WTC11 (cell line): ENCODE data around the gene DNAJC10. TPM values are rescaled to one million over a fixed set of nuclear protein-coding genes. Genes with fewer than 3 reads are reported as not detected.

Experiments used
- ATAC-seq: fragments of 200-7000 bp; cut with Tn5 transposase; 2 replicates; pipeline ENCODE4 v1.10.0; 2021; ENCODE audit warnings: mild to moderate bottlenecking, moderate library complexity
- CTCF ChIA-PET: fragments of 300-600 bp; sonication (Branson Sonifier 250); formaldehyde crosslinking; loops from one replicate; lab custom pipeline; 2021; ENCODE audit warnings: antibody characterized with exemption; lab: Charles Lee
- POLR2A ChIA-PET: fragments of 350-600 bp; sonication (Branson Sonifier 250); formaldehyde crosslinking; loops from one replicate; lab custom pipeline; 2021; ENCODE audit warnings: antibody characterized with exemption; lab: Charles Lee
- DNase-seq: peaks from one replicate; pipeline ENCODE4 v3.0.0; 2021; ENCODE audit warnings: low spot score
- H3K27ac Mint-ChIP-seq: 2 replicates; pipeline ENCODE4 v1.8.0; 2021; ENCODE audit warnings: mixed read lengths
- H3K27me3 Mint-ChIP-seq: 2 replicates; pipeline ENCODE4 v1.8.0; 2021; ENCODE audit warnings: low read depth, mild to moderate bottlenecking, moderate library complexity, mixed read lengths
- H3K36me3 Mint-ChIP-seq: 2 replicates; pipeline ENCODE4 v1.8.0; 2021; ENCODE audit warnings: mixed read lengths
- H3K4me1 Mint-ChIP-seq: 2 replicates; pipeline ENCODE4 v1.8.0; 2022; ENCODE audit warnings: mixed read lengths
- H3K4me3 Mint-ChIP-seq: 2 replicates; pipeline ENCODE4 v1.8.0; 2021; ENCODE audit warnings: mild to moderate bottlenecking, moderate library complexity, mixed read lengths
- H3K9me3 Mint-ChIP-seq: 2 replicates; pipeline ENCODE4 v1.8.0; 2021; ENCODE audit warnings: mixed read lengths
- ERG ChIP-seq: fragments of 250-450 bp; sonication (Bioruptor Pico); IDR thresholded peaks from 2 replicates; pipeline ENCODE4 v1.8.0; 2021; ENCODE audit warnings: mild to moderate bottlenecking
- ESRRA ChIP-seq: sonication (generic); formaldehyde crosslinking; IDR thresholded peaks from 2 replicates; pipeline ENCODE4 v1.8.1; 2022; ENCODE audit warnings: mild to moderate bottlenecking, missing genetic modification reagents, borderline replicate concordance
- FOXK1 ChIP-seq: sonication (generic); formaldehyde crosslinking; IDR thresholded peaks from 2 replicates; pipeline ENCODE4 v1.8.0; 2022; ENCODE audit warnings: mild to moderate bottlenecking, moderate library complexity, missing genetic modification reagents
- IRF1 ChIP-seq: sonication (generic); formaldehyde crosslinking; IDR thresholded peaks from 2 replicates; pipeline ENCODE4 v1.8.0; 2023; ENCODE audit warnings: missing genetic modification reagents
- JAZF1 ChIP-seq: fragments of 250-450 bp; sonication (Bioruptor Pico); IDR thresholded peaks from 2 replicates; pipeline ENCODE4 v1.9.0; 2021; ENCODE audit warnings: moderate library complexity, mild to moderate bottlenecking, inconsistent platforms
- JUN ChIP-seq: sonication (generic); formaldehyde crosslinking; IDR thresholded peaks from 2 replicates; pipeline ENCODE4 v1.8.0; 2023; ENCODE audit warnings: mild to moderate bottlenecking, missing genetic modification reagents
- MXD4 ChIP-seq: fragments of 250-450 bp; sonication (Bioruptor Pico); IDR thresholded peaks from 2 replicates; pipeline ENCODE4 v1.8.0; 2021; ENCODE audit warnings: mild to moderate bottlenecking, moderate library complexity, borderline replicate concordance
- NR3C1 ChIP-seq: sonication (generic); formaldehyde crosslinking; conservative IDR thresholded peaks from 2 replicates; pipeline ENCODE4 v1.8.1; 2023; ENCODE audit warnings: low read depth, mild to moderate bottlenecking, missing genetic modification reagents
- PRRX2 ChIP-seq: fragments of 250-450 bp; sonication (Bioruptor Pico); IDR thresholded peaks from 2 replicates; pipeline ENCODE4 v1.8.0; 2021; ENCODE audit warnings: mild to moderate bottlenecking
- SP1 ChIP-seq: sonication (generic); formaldehyde crosslinking; conservative IDR thresholded peaks from 2 replicates; pipeline ENCODE4 v1.8.1; 2022; ENCODE audit warnings: missing genetic modification reagents
- USF1 ChIP-seq: sonication (generic); formaldehyde crosslinking; IDR thresholded peaks from 2 replicates; pipeline ENCODE4 v1.8.0; 2022; ENCODE audit warnings: mild to moderate bottlenecking, missing genetic modification reagents
- ZNF138 ChIP-seq: sonication (generic); formaldehyde crosslinking; conservative IDR thresholded peaks from 2 replicates; pipeline ENCODE4 v1.8.1; 2022; ENCODE audit warnings: mild to moderate bottlenecking, moderate library complexity, missing genetic modification reagents
- ZNF232 ChIP-seq: sonication (generic); formaldehyde crosslinking; IDR thresholded peaks from 2 replicates; pipeline ENCODE4 v1.8.0; 2022; ENCODE audit warnings: mild to moderate bottlenecking, missing genetic modification reagents
- ZNF425 ChIP-seq: fragments of 250-450 bp; sonication (Bioruptor Pico); conservative IDR thresholded peaks from 2 replicates; pipeline ENCODE4 v1.9.0; 2021; ENCODE audit warnings: mild to moderate bottlenecking
- total RNA-seq: library from RNA; stranded (reverse); gene quantifications from 3 replicates; pipeline ENCODE4 v1.2.3, GENCODE V29; 2021
- TF ChIP-seq, protein P1 (sequence below): sonication (generic); formaldehyde crosslinking; IDR thresholded peaks from 2 replicates; pipeline ENCODE4 v1.8.0; 2022; ENCODE audit warnings: mild to moderate bottlenecking, missing genetic modification reagents
- TF ChIP-seq, protein P2 (sequence below): sonication (generic); formaldehyde crosslinking; conservative IDR thresholded peaks from 2 replicates; pipeline ENCODE4 v1.8.1; 2023; ENCODE audit warnings: mild to moderate bottlenecking, low read depth, missing genetic modification reagents, moderate library complexity
- TF ChIP-seq, protein P3 (sequence below): fragments of 250-450 bp; sonication (Bioruptor Pico); IDR thresholded peaks from 2 replicates; pipeline ENCODE4 v1.9.0; 2021; ENCODE audit warnings: mild to moderate bottlenecking

DNAJC10 gene
- total RNA-seq, 1 experiment from 2014 or later: 109 TPM

DNA sequence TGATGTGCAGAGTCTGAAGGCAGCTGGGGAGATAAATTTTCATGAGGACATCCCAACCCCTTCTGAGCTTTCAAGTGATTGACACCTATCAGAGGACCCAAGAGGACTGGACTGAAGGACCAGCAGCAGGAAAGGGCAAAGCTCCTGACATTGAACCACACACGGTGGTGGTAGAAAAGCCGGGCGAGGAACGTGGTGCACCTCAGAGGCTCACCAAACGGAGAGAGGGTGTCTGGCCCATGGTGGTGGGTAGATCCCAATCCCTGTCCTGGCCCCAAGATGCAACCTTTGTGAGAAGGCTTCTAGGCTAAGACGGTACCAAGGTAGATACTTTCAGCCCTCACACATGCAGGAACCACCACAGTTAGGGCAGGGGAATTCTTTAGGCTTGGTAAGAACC is 98.3 kb downstream of the DNAJC10 start:
- TF ChIP-seq NR3C1 (CRISPR knock-in tag) (no peak), PRRX2 (CRISPR knock-in tag) (no peak), ERG (CRISPR knock-in tag) (no peak), ZNF138 (CRISPR knock-in tag) (no peak), IRF1 (CRISPR knock-in tag) (no peak), MXD4 (CRISPR knock-in tag) (no peak)
- TF ChIP-seq, all 79 proteins: peak for 0
- H3K27me3 Mint-ChIP-seq: peaks cover 17% of the 10 kb centered on the region
- DNase-seq (no peak), ATAC-seq (no peak)
- no peak overlapping the region for H3K4me3 Mint-ChIP-seq
- no peaks in the 10 kb centered on the region for H3K36me3 Mint-ChIP-seq
- no peaks in the 10 kb centered on the region for H3K9me3 Mint-ChIP-seq
- no peak overlapping the region for H3K27ac Mint-ChIP-seq
- H3K4me1 Mint-ChIP-seq: peaks cover 31% of the 10 kb centered on the region
- ChIA-PET CTCF (no interaction called here), POLR2A (interaction anchor here (0.6 kb wide), 1 partner anchor 14 kb away, joined by 3 read pairs; no protein-coding TSS in a partner anchor)

GRCh38 chr2:182814804-182815203 is 98.7 kb downstream of the DNAJC10 start:
- peaks cover 35% of the 10 kb centered on the region for H3K4me1 Mint-ChIP-seq
- no peak overlapping the region for H3K4me3 Mint-ChIP-seq
- ATAC-seq: no peak
- TF ChIP-seq JAZF1 (CRISPR knock-in tag) (no peak), ZNF425 (CRISPR knock-in tag) (no peak), USF1 (CRISPR knock-in tag) (no peak), ESRRA (CRISPR knock-in tag) (no peak), ZNF232 (CRISPR knock-in tag) (no peak), JUN (CRISPR knock-in tag) (no peak), SP1 (no peak), IRF1 (CRISPR knock-in tag) (no peak), FOXK1 (CRISPR knock-in tag) (no peak)
- TF ChIP-seq, protein P1, sequence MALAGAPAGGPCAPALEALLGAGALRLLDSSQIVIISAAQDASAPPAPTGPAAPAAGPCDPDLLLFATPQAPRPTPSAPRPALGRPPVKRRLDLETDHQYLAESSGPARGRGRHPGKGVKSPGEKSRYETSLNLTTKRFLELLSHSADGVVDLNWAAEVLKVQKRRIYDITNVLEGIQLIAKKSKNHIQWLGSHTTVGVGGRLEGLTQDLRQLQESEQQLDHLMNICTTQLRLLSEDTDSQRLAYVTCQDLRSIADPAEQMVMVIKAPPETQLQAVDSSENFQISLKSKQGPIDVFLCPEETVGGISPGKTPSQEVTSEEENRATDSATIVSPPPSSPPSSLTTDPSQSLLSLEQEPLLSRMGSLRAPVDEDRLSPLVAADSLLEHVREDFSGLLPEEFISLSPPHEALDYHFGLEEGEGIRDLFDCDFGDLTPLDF (CRISPR knock-in tag): no peak
- TF ChIP-seq, protein P2, sequence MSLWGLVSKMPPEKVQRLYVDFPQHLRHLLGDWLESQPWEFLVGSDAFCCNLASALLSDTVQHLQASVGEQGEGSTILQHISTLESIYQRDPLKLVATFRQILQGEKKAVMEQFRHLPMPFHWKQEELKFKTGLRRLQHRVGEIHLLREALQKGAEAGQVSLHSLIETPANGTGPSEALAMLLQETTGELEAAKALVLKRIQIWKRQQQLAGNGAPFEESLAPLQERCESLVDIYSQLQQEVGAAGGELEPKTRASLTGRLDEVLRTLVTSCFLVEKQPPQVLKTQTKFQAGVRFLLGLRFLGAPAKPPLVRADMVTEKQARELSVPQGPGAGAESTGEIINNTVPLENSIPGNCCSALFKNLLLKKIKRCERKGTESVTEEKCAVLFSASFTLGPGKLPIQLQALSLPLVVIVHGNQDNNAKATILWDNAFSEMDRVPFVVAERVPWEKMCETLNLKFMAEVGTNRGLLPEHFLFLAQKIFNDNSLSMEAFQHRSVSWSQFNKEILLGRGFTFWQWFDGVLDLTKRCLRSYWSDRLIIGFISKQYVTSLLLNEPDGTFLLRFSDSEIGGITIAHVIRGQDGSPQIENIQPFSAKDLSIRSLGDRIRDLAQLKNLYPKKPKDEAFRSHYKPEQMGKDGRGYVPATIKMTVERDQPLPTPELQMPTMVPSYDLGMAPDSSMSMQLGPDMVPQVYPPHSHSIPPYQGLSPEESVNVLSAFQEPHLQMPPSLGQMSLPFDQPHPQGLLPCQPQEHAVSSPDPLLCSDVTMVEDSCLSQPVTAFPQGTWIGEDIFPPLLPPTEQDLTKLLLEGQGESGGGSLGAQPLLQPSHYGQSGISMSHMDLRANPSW: no peak
- TF ChIP-seq, protein P3, sequence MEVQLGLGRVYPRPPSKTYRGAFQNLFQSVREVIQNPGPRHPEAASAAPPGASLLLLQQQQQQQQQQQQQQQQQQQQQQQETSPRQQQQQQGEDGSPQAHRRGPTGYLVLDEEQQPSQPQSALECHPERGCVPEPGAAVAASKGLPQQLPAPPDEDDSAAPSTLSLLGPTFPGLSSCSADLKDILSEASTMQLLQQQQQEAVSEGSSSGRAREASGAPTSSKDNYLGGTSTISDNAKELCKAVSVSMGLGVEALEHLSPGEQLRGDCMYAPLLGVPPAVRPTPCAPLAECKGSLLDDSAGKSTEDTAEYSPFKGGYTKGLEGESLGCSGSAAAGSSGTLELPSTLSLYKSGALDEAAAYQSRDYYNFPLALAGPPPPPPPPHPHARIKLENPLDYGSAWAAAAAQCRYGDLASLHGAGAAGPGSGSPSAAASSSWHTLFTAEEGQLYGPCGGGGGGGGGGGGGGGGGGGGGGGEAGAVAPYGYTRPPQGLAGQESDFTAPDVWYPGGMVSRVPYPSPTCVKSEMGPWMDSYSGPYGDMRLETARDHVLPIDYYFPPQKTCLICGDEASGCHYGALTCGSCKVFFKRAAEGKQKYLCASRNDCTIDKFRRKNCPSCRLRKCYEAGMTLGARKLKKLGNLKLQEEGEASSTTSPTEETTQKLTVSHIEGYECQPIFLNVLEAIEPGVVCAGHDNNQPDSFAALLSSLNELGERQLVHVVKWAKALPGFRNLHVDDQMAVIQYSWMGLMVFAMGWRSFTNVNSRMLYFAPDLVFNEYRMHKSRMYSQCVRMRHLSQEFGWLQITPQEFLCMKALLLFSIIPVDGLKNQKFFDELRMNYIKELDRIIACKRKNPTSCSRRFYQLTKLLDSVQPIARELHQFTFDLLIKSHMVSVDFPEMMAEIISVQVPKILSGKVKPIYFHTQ (CRISPR knock-in tag): no peak
- POLR2A ChIA-PET: no interaction called here
- no peak overlapping the region for H3K27ac Mint-ChIP-seq
- H3K36me3 Mint-ChIP-seq: no peaks in the 10 kb centered on the region
- CTCF ChIA-PET: no interaction called here
- peaks cover 17% of the 10 kb centered on the region for H3K27me3 Mint-ChIP-seq
- no peak for DNase-seq
- H3K9me3 Mint-ChIP-seq: no peaks in the 10 kb centered on the region
